B cell (primary cell): ENCODE results near the gene PSMD5. TPM values are rescaled to one million over a fixed set of nuclear protein-coding genes. Genes with fewer than 3 reads are reported as not detected.

Experiments
- ATAC-seq: fragments of 200-7000 bp; cut with Tn5 transposase; one replicate; pipeline ENCODE4 v1.10.0; 2021; ENCODE audit warnings: low read depth, mild to moderate bottlenecking, moderate number of reproducible peaks, moderate library complexity
- CTCF ChIA-PET: fragments of 350-600 bp; sonication (Branson Sonifier 250); formaldehyde crosslinking; loops from one replicate; lab custom pipeline; 2021; ENCODE audit warnings: antibody characterized with exemption, inconsistent platforms; lab: Charles Lee
- POLR2A ChIA-PET: fragments of 350-600 bp; sonication (Branson Sonifier 250); formaldehyde crosslinking; loops from one replicate; lab custom pipeline; 2021; ENCODE audit warnings: antibody characterized with exemption; lab: Charles Lee
- DNase-seq: peaks from one replicate; pipeline ENCODE4 v3.0.0; 2013
- H2AFZ ChIP-seq: 2 replicates; pipeline ENCODE4 v1.6.1; 2012; ENCODE audit warnings: mild to moderate bottlenecking, low read depth, low read length; ENCODE audit not compliant: insufficient read depth, poor library complexity, severe bottlenecking
- H3K27ac ChIP-seq, 2 donors: 1 replicate in 1 of 2; 2 replicates in 1 of 2; pipeline ENCODE4 v1.5.1; 2012 to 2013; ENCODE audit warnings: low read length in 2 of 2, mild to moderate bottlenecking in 2 of 2, moderate library complexity in 1 of 2
- H3K27me3 ChIP-seq, 4 experiments: fragments of 200-600 bp in 1 of 4; sonication (generic) in 1 of 4; replicated peaks in 1 of 4; 1 replicate in 2 of 4; 2 replicates in 2 of 4; pipeline versions ENCODE4 v1.6.1 to v1.7.0; 2013 to 2016; ENCODE audit warnings: low read length in 3 of 4, mild to moderate bottlenecking in 2 of 4, mixed read lengths in 1 of 4, moderate library complexity in 1 of 4; ENCODE audit not compliant: insufficient read depth in 4 of 4, control insufficient read depth in 3 of 4; ENCODE audit errors: control extremely low read depth in 1 of 4
- H3K36me3 ChIP-seq, 2 experiments: replicated peaks in 1 of 2; 1 replicate in 1 of 2; 2 replicates in 1 of 2; pipeline versions ENCODE4 v1.6.1 to v1.7.1; 2013; ENCODE audit warnings: low read length in 1 of 2; ENCODE audit not compliant: insufficient read depth in 2 of 2, control insufficient read depth in 1 of 2; ENCODE audit errors: control extremely low read depth in 1 of 2, extremely low read depth in 1 of 2
- H3K4me1 ChIP-seq, 2 donors: fragments of 200-600 bp in 1 of 2; sonication (generic) in 1 of 2; 1 replicate in 1 of 2; 2 replicates in 1 of 2; pipeline versions ENCODE4 v1.5.1 to v1.6.1; 2013 to 2017; ENCODE audit warnings: low read length in 2 of 2; ENCODE audit not compliant: control insufficient read depth in 2 of 2, insufficient read depth in 2 of 2
- H3K4me2 ChIP-seq: replicated peaks from 2 replicates; pipeline ENCODE3; 2012; ENCODE audit warnings: mild to moderate bottlenecking, low read depth, low read length; ENCODE audit not compliant: poor library complexity, severe bottlenecking
- H3K4me3 ChIP-seq, 5 experiments: fragments of 200-600 bp in 1 of 5; sonication (generic) in 1 of 5; 1 replicate in 3 of 5; 2 replicates in 2 of 5; pipeline versions ENCODE4 v1.5.1 to v1.7.0; 2011 to 2016; ENCODE audit warnings: low read length in 4 of 5, mild to moderate bottlenecking in 4 of 5, low read depth in 2 of 5, control low read depth in 1 of 5, moderate library complexity in 1 of 5; ENCODE audit not compliant: insufficient read depth in 1 of 5; ENCODE audit errors: control extremely low read depth in 1 of 5, extremely low read depth in 1 of 5
- H3K79me2 ChIP-seq: fragments of 200-600 bp; sonication (generic); one replicate; pipeline ENCODE4 v1.6.0; 2016; ENCODE audit warnings: low read length; ENCODE audit not compliant: control insufficient read depth, insufficient read depth
- H3K9ac ChIP-seq: fragments of 200-600 bp; sonication (generic); 2 replicates; pipeline ENCODE4 v1.6.1; 2017; ENCODE audit warnings: mild to moderate bottlenecking, low read length, moderate library complexity
- H3K9me3 ChIP-seq, 3 donors: one replicate each; pipeline versions ENCODE4 v1.6.1 to v1.7.1; 2013; ENCODE audit warnings: low read length in 2 of 3; ENCODE audit not compliant: control insufficient read depth in 2 of 3, insufficient read depth in 1 of 3; ENCODE audit errors: control extremely low read depth in 1 of 3
- H4K20me1 ChIP-seq: 2 replicates; pipeline ENCODE4 v1.6.0; 2012; ENCODE audit warnings: mild to moderate bottlenecking, low read length; ENCODE audit not compliant: insufficient read depth, control insufficient read depth, poor library complexity, severe bottlenecking
- H3K27ac Mint-ChIP-seq: one replicate; pipeline ENCODE4 v1.8.0; 2021; ENCODE audit warnings: mixed read lengths
- H3K27me3 Mint-ChIP-seq: one replicate; pipeline ENCODE4 v1.8.0; 2021; ENCODE audit warnings: mixed read lengths
- H3K4me1 Mint-ChIP-seq: one replicate; pipeline ENCODE4 v1.8.0; 2021; ENCODE audit warnings: mixed read lengths
- H3K4me3 Mint-ChIP-seq: one replicate; pipeline ENCODE4 v1.8.0; 2021; ENCODE audit warnings: mixed read lengths
- H3K9me3 Mint-ChIP-seq: one replicate; pipeline ENCODE4 v1.8.0; 2022; ENCODE audit warnings: mixed read lengths; ENCODE audit not compliant: insufficient read depth
- EZH2 ChIP-seq: IDR thresholded peaks from 2 replicates; pipeline ENCODE4 v1.6.1; 2012; ENCODE audit warnings: borderline replicate concordance, low read depth, mild to moderate bottlenecking, moderate library complexity, low read length; ENCODE audit not compliant: insufficient read depth, poor library complexity, severe bottlenecking
- WGBS: methylation state at CpG from one replicate; pipeline ENCODE4 v1.1.5; 2013; ENCODE audit warnings: missing lambda C conversion rate; ENCODE audit not compliant: insufficient coverage; 5-methylcytosine and 5-hydroxymethylcytosine counted together
- intact Hi-C: fragments of 100-400 bp; cut with micrococcal nuclease; formaldehyde crosslinking; loops from one replicate; pipeline ENCODE4 v1.10.0; 2022
- polyA plus RNA-seq: library from polyadenylated mRNA; depleted of rRNA; stranded (reverse); fragments of >200 nt; gene quantifications from 2 replicates; pipeline ENCODE4 v1.2.3, GENCODE V29; 2012
- total RNA-seq, 2 donors: library from RNA; stranded (reverse); fragments of 120-200 nt in 1 of 2; gene quantifications; 1 replicate in 1 of 2; 2 replicates in 1 of 2; pipeline versions ENCODE4 v1.2.3 to v1.2.4, GENCODE V29; 2013 to 2022
- TF ChIP-seq, protein P1 (sequence below): fragments of 200-600 bp; IDR thresholded peaks from one replicate; pipeline ENCODE4 v1.8.0; 2022; ENCODE audit warnings: antibody characterized with exemption, mild to moderate bottlenecking

PSMD5 gene
- total and polyA plus RNA-seq, 2 donors (not counting 1 experiment from before 2014, with no cell fraction given), result 7.4 to 25.3 TPM

DNA sequence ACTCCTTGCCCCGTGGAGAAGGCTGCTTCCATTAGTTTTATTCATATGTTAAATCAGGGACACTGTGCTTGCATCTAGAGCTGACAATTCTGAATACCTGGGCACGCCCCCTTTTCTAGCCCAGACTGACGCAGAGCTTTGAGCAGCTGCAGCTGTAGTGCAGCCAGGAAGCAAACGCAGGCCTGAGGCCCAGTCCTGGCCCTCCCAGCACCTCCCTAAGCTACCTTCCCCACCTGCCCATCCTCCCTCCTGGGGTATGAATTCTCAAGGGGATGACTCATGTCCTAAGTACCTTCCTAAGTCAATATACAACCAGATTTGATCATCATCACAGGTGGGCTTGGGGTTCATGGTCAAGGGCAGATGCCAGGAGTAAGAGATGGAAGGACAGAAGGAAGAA is 30.8 kb upstream of the PSMD5 start:
- H3K27me3 ChIP-seq, result no peaks in the 10 kb centered on the region
- no peak overlapping the region for H3K27ac ChIP-seq
- peaks cover 14 to 33% of the 10 kb centered on the region in 2 donors for H3K4me1 ChIP-seq
- no peaks in the 10 kb centered on the region for H3K27me3 Mint-ChIP-seq
- 89% methylated on average over 3 of the region's 4 CpGs for WGBS
- peak overlapping the region; percentile 64 for H3K27ac Mint-ChIP-seq
- no peak overlapping the region for H3K4me3 ChIP-seq
- no peaks in the 10 kb centered on the region for H3K9me3 ChIP-seq
- no peaks in the 10 kb centered on the region for H4K20me1 ChIP-seq
- H3K36me3 ChIP-seq, result peaks cover 0 to 3% of the 10 kb centered on the region in 2 experiments
- no peak overlapping the region for H2AFZ ChIP-seq
- no peak overlapping the region for H3K9ac ChIP-seq
- DNase-seq (no peak), ATAC-seq (no peak)
- intact Hi-C loops, result no loop called here
- POLR2A ChIA-PET, result interaction anchor here (1.2 kb wide), 1 partner anchor 55 kb away, joined by 4 read pairs; no protein-coding TSS in a partner anchor
- H3K79me2 ChIP-seq, result no peaks in the 10 kb centered on the region
- TF ChIP-seq, protein P1, sequence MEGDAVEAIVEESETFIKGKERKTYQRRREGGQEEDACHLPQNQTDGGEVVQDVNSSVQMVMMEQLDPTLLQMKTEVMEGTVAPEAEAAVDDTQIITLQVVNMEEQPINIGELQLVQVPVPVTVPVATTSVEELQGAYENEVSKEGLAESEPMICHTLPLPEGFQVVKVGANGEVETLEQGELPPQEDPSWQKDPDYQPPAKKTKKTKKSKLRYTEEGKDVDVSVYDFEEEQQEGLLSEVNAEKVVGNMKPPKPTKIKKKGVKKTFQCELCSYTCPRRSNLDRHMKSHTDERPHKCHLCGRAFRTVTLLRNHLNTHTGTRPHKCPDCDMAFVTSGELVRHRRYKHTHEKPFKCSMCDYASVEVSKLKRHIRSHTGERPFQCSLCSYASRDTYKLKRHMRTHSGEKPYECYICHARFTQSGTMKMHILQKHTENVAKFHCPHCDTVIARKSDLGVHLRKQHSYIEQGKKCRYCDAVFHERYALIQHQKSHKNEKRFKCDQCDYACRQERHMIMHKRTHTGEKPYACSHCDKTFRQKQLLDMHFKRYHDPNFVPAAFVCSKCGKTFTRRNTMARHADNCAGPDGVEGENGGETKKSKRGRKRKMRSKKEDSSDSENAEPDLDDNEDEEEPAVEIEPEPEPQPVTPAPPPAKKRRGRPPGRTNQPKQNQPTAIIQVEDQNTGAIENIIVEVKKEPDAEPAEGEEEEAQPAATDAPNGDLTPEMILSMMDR, result no peak
- no peak for TF ChIP-seq EZH2
- no peak overlapping the region for H3K4me2 ChIP-seq
- H3K9me3 Mint-ChIP-seq, result no peaks in the 10 kb centered on the region
- CTCF ChIA-PET, result interaction anchor here (1.4 to 8.8 kb wide), 3 partner anchors 19 to 117 kb away, joined by 3 to 81 read pairs (median 5); no protein-coding TSS in a partner anchor
- H3K4me1 Mint-ChIP-seq, result peaks cover 27% of the 10 kb centered on the region
- no peak overlapping the region for H3K4me3 Mint-ChIP-seq

DNA sequence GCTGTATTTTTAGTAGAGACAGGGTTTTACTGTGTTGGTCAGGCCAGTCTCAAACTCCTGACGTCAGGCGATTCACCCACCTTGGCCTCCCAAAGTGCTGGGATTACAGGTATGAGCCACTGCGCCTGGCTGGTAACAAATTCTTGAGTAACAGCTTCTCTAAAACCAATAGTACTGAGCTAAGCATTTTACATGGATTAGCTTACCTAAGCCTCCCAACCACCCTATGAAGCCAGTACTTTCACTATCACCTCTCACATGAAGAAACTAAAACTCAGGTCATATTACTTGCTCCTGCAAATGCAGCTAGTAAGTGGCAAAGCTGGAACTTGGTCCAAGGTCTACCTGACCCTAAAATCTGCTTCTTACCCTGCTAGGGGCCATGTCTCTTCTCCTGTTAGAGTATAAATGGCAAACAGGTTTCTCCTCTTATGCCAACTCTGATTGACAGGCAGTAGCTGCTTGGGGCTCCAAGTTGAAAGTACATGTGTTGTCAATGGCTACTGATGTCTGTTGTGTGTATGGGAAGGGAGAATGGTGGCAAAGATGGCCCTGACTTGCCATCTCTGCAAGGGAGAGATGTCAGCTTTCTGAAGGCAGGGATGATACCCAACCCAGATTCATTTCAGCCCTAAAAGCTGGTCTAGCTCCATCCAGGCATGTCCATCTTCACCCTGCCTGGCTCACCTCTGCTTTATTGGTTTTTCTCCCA is 30.2 kb upstream of the PSMD5 start:
- POLR2A ChIA-PET, result interaction anchor here (0.5 to 1.2 kb wide), 2 partner anchors 17 to 56 kb away, joined by 4 to 9 read pairs; no protein-coding TSS in a partner anchor
- no peaks in the 10 kb centered on the region for H4K20me1 ChIP-seq
- WGBS, result 100% methylated on average over 2 of the region's 3 CpGs
- Mint-ChIP-seq H3K9me3 (no peaks in the 10 kb centered on the region), H3K27me3 (no peaks in the 10 kb centered on the region), H3K27ac (peak overlapping the region; percentile 64), H3K4me3 (no peak overlapping the region), H3K4me1 (peaks cover 27% of the 10 kb centered on the region)
- ATAC-seq (no peak), DNase-seq (no peak)
- H3K4me3 ChIP-seq, result no peak overlapping the region
- H3K27ac ChIP-seq, result peak overlapping the region in 1 of 2 donors; percentile 28
- H3K79me2 ChIP-seq, result no peaks in the 10 kb centered on the region
- CTCF ChIA-PET, result interaction anchor here (0.6 to 8.8 kb wide), 5 partner anchors 17 to 117 kb away, joined by 3 to 81 read pairs (median 4); no protein-coding TSS in a partner anchor
- H3K4me1 ChIP-seq, result peaks cover 8 to 33% of the 10 kb centered on the region in 2 donors
- TF ChIP-seq, protein P1, result no peak
- TF ChIP-seq EZH2, result no peak
- no peaks in the 10 kb centered on the region for H3K9me3 ChIP-seq
- no peak overlapping the region for H3K4me2 ChIP-seq
- intact Hi-C loops, result no loop called here
- H3K27me3 ChIP-seq, result no peaks in the 10 kb centered on the region
- H3K9ac ChIP-seq, result no peak overlapping the region
- H3K36me3 ChIP-seq, result peaks cover 0 to 3% of the 10 kb centered on the region in 2 experiments
- no peak overlapping the region for H2AFZ ChIP-seq
